GM18870 (cell line): Measurements from ENCODE around the gene GNB5.
"Not testable (repeated sequence)": the region's sequence is repeated elsewhere in the genome, so short reads cannot be mapped to it uniquely, and the experiment has no call there.

Experiments used
- ATAC-seq: cut with Tn5 transposase; IDR thresholded peaks from one replicate; pipeline ENCODE4 v1.9.1; 2021; ENCODE audit warnings: moderate library complexity; ENCODE audit not compliant: unreplicated experiment

The GNB5 gene

GRCh38 chr15:52171807-52172206 is 19.4 kb downstream of the GNB5 start:
- ATAC-seq, result no peak

- no peak for ATAC-seq
These were observed 19.8 kb downstream of the GNB5 start for GRCh38 chr15:52171386-52171785.

DNA sequence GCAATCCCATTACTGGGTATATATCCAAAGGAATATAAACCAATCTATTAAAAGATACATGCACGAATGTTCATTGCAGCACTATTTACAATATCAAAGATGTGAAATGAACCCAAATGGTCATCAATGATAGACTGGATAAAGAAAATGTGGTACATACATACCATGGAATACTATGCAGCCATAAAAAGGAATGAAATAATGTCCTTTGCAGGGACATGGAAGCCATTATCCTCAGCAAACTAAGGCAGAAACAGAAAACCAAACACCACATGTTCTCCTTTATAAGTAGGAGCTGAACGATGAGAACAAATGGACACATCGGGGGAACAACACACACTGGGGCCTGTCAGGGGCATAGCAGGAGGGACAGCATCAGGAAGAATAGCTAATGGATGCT is 21.0 kb downstream of the GNB5 start:
- ATAC-seq, result not testable (repeated sequence)

DNA sequence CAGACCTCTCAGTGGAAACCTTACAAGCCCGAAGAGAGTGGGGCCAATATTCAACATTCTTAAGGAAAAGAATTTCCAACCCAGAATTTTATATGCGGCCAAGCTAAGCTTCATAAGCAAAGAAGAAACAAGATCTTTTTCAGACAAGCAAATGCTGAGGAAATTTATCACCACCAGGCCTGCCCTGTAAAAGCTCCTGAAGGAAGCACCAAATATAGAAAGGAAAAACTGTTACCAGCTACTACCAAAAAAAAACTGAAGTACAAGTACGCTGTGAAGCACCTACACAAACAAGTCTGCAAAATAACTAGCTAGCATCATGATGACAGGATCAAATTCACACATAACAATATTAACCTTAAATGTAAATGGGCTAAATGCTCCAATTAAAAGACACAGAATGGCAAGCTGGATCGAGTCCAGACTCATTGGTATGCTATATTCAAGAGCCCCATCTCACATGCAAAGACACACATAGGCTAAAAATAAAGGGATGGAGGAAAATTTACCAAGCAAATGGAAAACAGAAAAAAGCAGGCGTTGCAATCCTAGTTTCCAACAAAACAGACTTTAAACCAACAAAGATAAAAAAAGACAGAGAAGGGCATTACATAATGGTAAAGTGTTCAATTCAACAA is 25.6 kb downstream of the GNB5 start:
- ATAC-seq, result not testable (repeated sequence)

GRCh38 chr15:52164631-52165265 is 26.4 kb downstream of the GNB5 start:
- ATAC-seq, result no peak

- ATAC-seq, result no peak
These were observed 27.6 kb downstream of the GNB5 start for GRCh38 chr15:52163321-52164190.

- ATAC-seq, result no peak
These were observed 28.3 kb downstream of the GNB5 start for GRCh38 chr15:52162876-52163275.

- ATAC-seq, result no peak
These were observed 28.9 kb downstream of the GNB5 start for GRCh38 chr15:52162260-52162659.

DNA sequence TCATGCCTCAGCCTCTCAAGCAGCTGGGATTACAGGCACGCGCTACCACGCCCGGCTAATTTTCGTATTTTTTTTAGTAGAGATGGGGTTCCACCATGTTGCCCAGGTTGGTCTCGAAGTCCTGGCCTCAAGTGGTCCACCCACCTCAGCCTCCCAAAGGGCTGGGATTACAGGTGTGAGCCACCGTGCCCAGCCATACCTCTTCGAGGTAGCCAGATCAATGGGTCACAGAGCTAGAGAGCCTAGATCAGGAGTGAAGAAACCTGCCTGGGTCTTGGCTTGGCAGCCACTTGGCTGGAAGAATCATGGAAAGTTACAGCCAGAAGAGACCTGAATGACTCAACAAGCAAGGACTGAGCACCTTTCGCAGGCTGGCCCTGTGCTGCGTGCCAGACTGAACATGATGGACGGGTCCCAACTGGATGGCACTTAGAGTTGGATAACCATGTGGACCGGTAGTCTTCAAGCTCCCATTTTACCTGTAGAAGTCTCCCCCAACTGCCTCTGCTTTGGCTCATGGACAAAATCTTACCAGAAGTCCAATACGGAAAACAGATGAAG is 29.7 kb downstream of the GNB5 start:
- no peak for ATAC-seq

DNA sequence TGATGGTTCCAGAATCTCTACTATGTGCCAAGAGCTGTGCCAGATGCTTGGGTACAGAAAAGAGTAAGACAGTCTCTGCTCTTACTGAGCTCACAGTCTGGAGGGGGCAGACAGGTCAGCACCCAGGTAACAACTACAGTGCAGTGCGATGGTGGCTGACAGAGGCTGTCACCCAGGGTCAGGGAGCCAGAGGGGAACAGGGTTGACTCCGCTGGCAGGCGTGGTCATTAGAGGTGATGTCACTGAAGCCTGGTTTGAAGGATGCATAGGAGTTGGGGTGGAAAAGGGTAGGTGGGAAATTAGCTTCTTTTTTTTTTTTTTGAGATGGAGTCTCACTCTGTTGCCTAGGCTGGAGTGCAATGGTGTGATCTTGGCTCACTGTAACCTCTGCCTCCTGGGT is 31.5 kb downstream of the GNB5 start:
- ATAC-seq, result no peak

DNA sequence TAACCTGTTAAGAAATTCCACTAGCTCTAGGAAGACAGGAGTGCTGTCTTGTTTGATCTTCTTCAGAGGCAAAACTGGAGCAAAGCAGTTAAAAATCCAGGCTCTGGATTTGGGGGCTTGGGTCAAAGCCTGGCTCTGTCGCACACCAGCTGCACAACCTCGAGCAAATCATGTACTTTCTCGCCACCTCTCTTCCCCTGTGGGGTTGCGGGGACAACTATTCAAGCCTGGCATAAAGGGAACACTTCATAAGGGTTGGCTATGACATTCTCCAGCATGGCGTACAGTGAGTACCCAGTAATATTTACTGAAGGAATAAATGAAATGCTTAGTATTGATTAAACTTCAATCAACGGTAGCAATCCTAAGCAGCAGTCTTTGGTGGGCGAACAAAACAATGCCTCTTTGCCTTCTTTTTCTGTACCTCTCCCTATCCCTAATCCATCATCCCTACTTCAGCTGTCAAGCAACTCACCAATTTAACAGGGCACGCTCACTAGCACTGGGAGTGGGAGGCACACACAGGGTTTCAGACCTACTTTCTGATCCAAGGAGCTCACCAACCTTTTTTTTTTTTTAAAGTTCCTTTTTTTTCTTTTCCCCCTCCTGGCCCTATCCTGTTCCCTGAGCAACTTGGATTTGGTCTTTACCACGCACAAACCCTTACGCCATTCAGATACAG is 33.0 kb downstream of the GNB5 start:
- no peak for ATAC-seq

GRCh38 chr15:52155878-52156277 is 35.3 kb downstream of the GNB5 start:
- ATAC-seq, result no peak

- no peak for ATAC-seq
These were observed 36.0 kb downstream of the GNB5 start for GRCh38 chr15:52154896-52155865.

DNA sequence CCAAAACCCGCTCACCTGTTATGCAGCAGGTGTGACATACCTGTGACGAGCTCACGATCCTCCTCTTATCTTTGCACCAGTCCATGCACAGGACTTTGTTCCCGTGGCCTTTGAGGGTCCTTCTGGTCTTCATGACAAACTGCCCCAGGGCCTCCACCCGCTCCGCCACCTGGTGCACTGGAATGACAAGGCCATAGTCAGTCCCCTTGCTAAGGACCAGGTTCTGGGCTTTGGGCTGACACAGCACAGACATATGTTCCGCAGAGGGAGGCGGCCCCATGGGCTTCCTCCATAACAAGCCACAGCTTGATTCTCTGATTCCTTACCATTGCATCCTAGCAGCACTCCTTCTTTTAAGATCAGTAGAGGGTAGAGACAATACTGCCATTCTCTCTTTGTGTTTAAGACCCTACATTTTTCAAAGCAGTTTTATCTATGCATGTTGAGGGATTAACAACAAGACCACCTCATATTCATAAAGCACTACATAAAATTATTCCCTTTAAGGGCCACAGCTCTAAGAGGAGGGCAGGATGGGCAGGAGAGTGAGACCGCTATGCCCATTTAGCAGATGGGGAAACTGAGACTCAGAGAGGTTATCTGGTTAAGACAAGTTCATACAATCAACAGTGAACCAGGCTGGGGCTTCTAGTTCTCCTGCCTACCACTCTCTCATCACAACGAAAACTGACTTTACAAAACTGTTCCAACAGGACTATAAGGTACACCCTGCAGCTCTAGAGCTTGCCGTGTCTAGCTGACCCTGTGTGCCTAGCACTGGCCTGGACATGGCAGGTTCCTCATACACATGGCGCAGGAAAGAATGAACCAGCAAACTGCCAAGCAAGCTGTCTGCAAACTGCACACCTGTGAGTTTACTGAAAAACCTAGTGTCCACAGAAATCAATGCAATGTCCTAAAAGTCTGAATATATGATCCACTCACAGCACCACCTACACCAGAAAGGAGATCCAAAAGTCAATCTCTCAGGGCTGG is 37.0 kb downstream of the GNB5 start:
- ATAC-seq, result no peak

- no peak for ATAC-seq
These were observed 39.8 kb downstream of the GNB5 start for GRCh38 chr15:52151353-52151752.

DNA sequence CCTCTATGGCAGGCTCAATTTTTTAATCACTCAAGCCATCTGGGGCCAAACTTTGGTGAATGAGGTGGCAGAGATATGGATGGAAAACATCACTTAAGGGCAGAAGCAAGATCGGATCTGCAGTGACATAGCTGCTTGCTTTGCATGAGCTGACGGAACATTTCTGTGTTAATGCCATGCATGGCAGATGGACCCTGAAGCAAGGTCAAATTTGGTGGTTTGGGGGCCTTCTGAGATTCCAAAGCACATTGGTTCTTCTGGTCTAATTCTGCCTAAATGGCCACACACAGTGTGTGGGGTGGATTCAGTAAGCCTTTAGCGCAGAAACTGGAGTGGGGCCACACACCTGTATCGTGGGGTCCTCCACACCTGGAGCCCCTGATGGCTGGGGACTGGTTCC is 40.3 kb downstream of the GNB5 start:
- no peak for ATAC-seq

- ATAC-seq, result no peak
These were observed 41.0 kb downstream of the GNB5 start for GRCh38 chr15:52150043-52150825.

DNA sequence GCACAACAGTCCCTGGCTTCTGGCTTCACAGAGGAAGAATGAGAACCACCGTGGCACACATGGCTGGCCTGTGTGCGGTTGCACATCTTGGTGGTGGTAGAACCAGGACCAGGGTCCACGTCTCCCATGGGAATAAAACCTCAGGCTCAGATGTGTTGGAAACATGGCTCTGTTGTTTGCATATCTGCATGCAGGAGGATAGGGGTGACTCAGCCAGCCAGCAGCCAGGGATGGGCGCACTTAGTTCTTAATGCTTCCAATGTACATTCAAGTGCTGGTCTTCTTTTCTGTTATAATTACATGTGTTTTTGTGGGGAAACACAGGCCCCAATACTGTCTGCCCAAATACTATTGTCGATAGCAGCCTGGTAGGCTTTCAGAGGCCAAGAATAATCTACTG is 42.8 kb downstream of the GNB5 start:
- ATAC-seq, result no peak
